Activated T-cell treated with anti-CD3 and anti-CD28 coated beads for 48 hours (primary cell): ENCODE data around the gene BEAN1.

Experiments used
- DNase-seq: peaks from one replicate; pipeline ENCODE4 v3.0.0-alpha.2; 2020; ENCODE audit warnings: low read depth

BEAN1 gene

DNA sequence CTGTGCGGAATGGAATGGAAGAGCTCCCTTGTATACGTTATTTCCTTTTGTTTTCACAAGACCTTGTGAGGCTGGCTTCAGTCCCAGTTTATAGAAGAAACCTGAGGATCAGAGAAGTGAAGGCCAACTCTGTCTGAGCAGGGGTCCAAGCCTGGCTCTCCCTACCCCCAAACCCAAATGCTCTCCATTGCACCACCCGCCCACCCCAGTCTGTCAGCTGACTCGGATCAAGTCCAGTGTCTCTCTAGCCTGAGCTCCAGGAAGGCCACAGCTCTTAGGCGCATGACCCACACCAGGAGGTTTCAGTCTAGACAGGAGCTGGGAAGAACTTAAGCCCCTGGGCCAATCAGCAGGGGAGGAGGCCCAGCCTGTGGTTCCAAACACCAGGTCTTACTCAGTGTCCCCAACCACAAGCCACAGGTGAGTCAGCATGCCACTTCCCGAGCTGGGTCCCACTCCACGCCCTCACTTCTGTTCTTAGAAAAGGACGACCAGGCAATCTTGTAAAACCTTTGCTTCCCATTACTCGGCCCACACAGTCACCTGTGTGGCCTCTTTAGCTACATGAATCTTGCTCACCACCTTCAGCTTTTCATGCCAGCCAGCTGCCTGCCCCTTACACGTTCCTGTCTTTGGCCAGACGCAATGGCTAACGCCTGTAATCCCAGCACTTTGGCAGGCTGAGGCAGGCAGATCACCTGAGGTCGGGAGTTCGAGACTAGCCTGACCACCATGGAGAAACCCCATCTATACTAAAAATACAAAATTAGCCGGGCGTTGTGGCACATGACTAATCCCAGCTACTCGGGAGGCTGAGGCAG, 95.1 kb downstream of the BEAN1 start:
- peak; percentile 90 for DNase-seq

DNA sequence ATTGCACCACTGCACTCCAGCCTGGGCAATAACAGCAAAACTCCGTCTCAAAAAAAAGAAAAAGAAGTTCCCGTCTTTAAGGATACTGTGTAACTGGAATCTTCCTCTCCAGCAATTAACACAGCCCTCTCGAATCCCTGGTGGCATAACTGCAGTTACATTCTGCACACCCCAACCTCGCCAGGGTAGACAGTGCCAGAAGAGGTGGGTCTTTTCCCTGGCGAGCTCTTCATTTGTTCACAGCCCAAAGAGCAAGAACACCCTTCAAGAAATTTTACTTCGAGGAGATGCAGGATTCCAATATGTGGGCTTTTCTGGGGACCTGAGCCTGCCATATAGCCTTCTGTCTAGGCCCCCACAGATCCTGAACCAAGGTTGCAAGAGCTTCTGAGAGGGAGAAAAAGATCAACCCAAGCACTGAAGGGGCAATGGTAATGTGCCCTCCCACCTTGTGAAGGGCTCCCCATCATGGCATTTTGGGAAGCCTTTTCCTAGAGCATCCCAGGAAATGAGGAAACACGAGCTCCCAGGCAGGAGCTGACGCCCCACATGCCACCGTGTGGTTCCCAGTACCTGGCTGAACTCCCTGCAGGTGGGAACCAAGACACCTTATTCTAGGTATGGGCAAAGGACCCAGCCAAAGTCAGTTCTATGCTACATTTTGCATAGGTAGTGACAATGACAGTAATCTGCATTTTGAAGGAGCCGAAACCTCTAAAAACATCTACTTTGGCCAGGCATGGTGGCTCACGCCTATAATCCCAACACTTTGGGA, 95.9 kb downstream of the BEAN1 start:
- no peak for DNase-seq

DNA sequence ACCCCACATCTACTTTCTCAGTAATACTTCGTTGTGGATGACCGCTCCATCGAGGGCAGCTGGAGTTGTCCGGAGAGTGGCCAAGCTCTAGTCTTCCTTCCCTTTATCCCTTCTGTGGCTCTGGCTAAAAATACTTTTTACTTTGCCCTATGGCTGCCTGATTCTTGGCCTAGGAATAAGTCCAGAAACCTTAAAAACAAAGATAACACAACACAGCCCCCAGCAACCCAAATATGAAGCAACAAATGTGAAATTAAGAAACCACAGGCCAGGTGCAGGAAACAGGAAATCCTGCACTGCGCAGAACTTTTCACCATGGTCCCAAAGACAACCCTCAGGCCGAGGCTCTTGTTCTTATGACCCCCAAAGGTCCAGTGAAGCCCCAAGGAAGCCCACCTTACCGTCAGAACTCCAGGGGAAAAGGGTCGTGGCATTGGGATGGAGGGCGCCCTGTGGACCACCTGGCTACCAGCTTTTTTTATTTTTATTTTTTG, 96.8 kb downstream of the BEAN1 start:
- no peak for DNase-seq

DNA sequence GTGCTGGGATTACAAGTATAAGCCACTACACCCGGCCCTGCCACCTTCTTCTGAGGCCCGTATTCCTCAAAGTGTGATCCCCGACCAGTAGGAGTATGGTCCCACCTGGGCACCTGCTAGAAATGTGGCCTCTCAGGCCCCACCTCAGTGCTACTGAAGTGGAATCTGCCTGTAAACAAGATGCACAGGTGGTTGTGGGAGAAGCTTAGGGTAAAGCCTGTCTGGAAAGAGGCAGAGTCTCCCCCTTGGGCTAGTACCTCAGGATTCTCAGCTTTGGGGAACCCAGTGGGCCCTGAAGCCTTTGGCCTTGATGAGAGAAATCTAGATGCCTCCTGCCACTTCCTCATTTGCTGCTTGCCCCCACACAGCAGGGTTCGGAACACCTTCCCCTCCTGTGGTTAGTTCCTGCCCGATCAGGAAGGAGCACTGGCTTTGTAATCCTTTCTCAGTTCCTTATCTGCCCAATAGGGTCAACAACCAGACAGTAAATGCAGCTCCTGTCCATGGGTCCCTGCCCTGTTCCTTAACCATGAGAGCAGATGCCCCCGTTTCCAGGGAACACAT, 97.6 kb downstream of the BEAN1 start:
- DNase-seq, result no peak

DNA sequence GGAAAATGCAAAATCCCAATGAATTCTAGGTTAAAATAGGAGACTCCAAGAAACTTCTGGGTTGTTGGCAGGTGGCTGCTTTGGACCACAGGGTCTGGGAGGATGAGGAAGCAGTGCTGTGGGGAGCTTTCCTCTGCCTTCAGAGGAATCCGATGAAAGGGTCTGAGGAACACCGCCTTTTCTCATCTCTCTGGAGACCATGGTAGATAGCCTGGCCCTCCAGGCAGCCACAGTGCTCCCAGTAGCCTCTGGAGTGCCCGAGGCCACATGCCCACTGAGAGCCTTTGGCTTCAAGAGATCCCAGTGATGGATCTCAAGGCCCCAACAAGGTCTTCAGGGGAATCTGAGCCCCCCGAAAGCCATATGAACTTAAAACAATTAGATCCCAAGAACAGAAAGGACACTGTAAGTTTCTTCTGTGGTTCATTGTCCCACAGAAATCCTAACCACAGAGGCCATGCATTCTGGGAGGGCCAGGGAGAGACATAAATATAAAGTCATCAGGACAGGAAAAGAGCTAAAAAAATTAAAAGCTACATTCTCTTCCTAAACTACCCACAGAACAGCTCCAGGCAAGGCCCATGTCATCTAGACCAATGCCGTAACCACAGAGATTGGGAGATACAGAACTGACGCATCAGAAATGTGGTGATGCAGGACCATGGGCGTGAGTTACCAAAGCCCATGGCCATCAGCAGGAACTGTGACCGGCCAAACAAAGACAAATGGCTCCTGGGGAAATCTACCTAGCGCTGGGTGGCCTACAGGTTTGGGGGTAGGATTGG, 98.5 kb downstream of the BEAN1 start:
- DNase-seq, result no peak

DNA sequence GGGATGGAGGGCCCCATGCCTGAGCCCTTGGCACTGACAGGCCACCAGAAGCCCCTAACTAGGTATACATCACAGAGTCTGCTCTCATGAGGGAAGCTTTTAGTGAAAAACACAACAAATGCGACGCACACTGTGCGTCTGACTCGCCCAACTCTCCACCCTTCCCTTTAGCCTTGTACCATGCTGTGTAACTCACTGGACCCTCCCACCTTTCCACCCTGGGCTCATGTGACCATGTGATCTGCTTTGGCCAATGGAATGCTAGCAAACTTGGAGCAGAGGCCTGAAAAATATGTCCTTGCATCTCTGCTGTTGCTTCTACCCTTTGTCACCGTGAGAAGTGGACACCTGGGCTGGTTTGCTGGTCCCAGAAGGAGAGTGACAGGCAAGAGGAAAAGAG, 101.2 kb downstream of the BEAN1 start:
- no peak for DNase-seq

DNA sequence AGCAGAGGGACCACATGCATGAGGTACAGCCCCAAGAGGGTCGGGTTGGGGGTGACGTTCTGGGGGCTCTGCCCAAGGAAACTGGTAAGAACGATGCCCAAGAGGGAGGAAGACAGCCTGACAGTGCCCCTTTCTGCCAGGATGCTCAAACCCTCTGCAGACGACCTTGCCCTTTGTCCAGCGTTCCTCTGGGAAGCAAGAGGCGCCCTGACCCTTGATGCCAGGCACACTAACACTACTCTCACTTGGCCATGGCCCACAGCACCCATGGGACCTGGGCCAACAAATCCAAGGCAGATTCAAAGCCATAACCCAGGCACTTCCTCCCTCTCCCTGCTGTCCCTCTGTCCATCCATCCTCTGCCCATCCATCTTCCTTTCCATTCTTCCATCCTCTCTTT, 102.4 kb downstream of the BEAN1 start:
- DNase-seq, result no peak
